K562 (cell line): ENCODE measurements around the gene MED16. TPM values are rescaled to one million over a fixed set of nuclear protein-coding genes. Genes with fewer than 3 reads are reported as not detected.

Source experiments
- CBX1 ChIP-seq: sonication (generic); IDR thresholded peaks from 2 replicates; pipeline ENCODE4 v1.6.1; 2016; ENCODE audit warnings: antibody characterized with exemption, low read depth, mild to moderate bottlenecking
- CC2D1A ChIP-seq: fragments of 450-650 bp; IDR thresholded peaks from 2 replicates; pipeline ENCODE4 v1.6.1; 2017; ENCODE audit warnings: mild to moderate bottlenecking
- CEBPG ChIP-seq, 3 experiments: fragments of 200-800 bp in 1 of 3; sonication (Bioruptor generic) in 1 of 3; sonication (generic) in 1 of 3; formaldehyde crosslinking in 1 of 3; IDR thresholded peaks in 2 of 3; conservative IDR thresholded peaks in 1 of 3; 2 replicates each; pipeline versions ENCODE4 v1.6.1 to v1.8.0; 2016 to 2022; ENCODE audit warnings: missing compliant biosample characterization in 2 of 3, missing genetic modification characterization in 2 of 3, mild to moderate bottlenecking in 1 of 3, missing genetic modification reagents in 1 of 3
- CHAMP1 ChIP-seq: fragments of 450-650 bp; IDR thresholded peaks from 2 replicates; pipeline ENCODE4 v1.6.1; 2016; ENCODE audit warnings: mild to moderate bottlenecking
- CREM ChIP-seq: IDR thresholded peaks from 2 replicates; pipeline ENCODE4 v1.6.1; 2014; ENCODE audit warnings: antibody characterized with exemption, low read depth
- EP400 ChIP-seq: fragments of 450-650 bp; IDR thresholded peaks from 2 replicates; pipeline ENCODE4 v1.6.1; 2017; ENCODE audit warnings: antibody characterized with exemption, mild to moderate bottlenecking, moderate library complexity
- ETS2 ChIP-seq: IDR thresholded peaks from 2 replicates; pipeline ENCODE4 v1.6.1; 2016; ENCODE audit warnings: borderline replicate concordance, missing genetic modification characterization, mild to moderate bottlenecking, moderate library complexity, missing compliant biosample characterization; ENCODE audit not compliant: poor library complexity, severe bottlenecking
- GTF2F1 ChIP-seq: IDR thresholded peaks from 2 replicates; pipeline ENCODE4 v1.6.1; 2011; ENCODE audit warnings: low read depth, low read length, improper control_type of control experiment
- MNT ChIP-seq, 2 experiments: fragments of 450-650 bp; conservative IDR thresholded peaks; 2 replicates each; pipeline ENCODE4 v1.6.1; 2017; ENCODE audit warnings: mild to moderate bottlenecking in 2 of 2, moderate library complexity in 2 of 2
- REST ChIP-seq, 2 experiments: fragments of 450-650 bp; formaldehyde crosslinking in 1 of 2; IDR thresholded peaks; 2 replicates each; pipeline versions ENCODE4 v1.4.0 to v1.6.1; 2014 to 2020; ENCODE audit warnings: mild to moderate bottlenecking in 2 of 2, borderline replicate concordance in 1 of 2, low read depth in 1 of 2
- TCF3 ChIP-seq: sonication (generic); formaldehyde crosslinking; IDR thresholded peaks from 2 replicates; pipeline ENCODE4 v1.4.0; 2020; ENCODE audit warnings: mild to moderate bottlenecking, missing genetic modification reagents
- ZNF174 ChIP-seq: fragments of 250-450 bp; sonication (Bioruptor Pico); IDR thresholded peaks from 2 replicates; pipeline ENCODE4 v1.4.0; 2020; ENCODE audit warnings: mild to moderate bottlenecking
- ZNF347 ChIP-seq: fragments of 450-650 bp; formaldehyde crosslinking; IDR thresholded peaks from 2 replicates; pipeline ENCODE4 v1.4.0; 2020; ENCODE audit warnings: low read depth, mild to moderate bottlenecking, moderate library complexity
- polyA plus RNA-seq, 8 experiments: library from polyadenylated mRNA; depleted of rRNA in 4 of 8; stranded (reverse) in 5 of 8; unstranded in 3 of 8; fragments of >200 nt; fragmentation: Nextera tagmentation in 2 of 8; fragmentation: Illumina TruSeq in 1 of 8; extraction: Ambion mirVana in 2 of 8; extraction: Trizol in 1 of 8; gene quantifications; 2 replicates each; pipeline versions ENCODE4 v1.2.1 to v1.2.3, GENCODE V29; 2011 to 2014; ENCODE audit warnings: inconsistent platforms in 1 of 8, missing spikeins in 1 of 8
- total RNA-seq, 7 experiments: library from RNA; depleted of rRNA in 6 of 7; stranded (reverse); fragments of >200 nt in 6 of 7; fragmentation: Illumina TruSeq in 2 of 7; extraction: Trizol in 2 of 7; gene quantifications; 2 replicates each; pipeline versions ENCODE4 v1.2.1 to v1.2.3, GENCODE V29; 2011 to 2021; ENCODE audit warnings: low replicate concordance in 1 of 7

Gene MED16
- total and polyA plus RNA-seq, 9 of the 15 experiments (the other 6 are each of a cell fraction or from before 2014, with no cell fraction given): 0.89 to 59.9 (median 8.6) TPM

GRCh38 chr19:907183-907853, 14.3 kb upstream of the MED16 start (continued):
- TF ChIP-seq CHAMP1: no peak
- TF ChIP-seq TCF3 (CRISPR knock-in tag): peak; percentile 99
- TF ChIP-seq ZNF347 (CRISPR knock-in tag): no peak
- TF ChIP-seq MNT (conservative IDR thresholded peaks at IDR 0.05): peak; percentile 82 to 90
- TF ChIP-seq EP400: peak; percentile 70
- TF ChIP-seq ETS2 (tag): no peak
- TF ChIP-seq REST (IDR thresholded peaks at IDR 0.05; ENCODE audit: borderline replicate concordance): peak; percentile 72; the same call in 1 of the 2 replicates
- TF ChIP-seq REST (CRISPR knock-in tag; IDR thresholded peaks at IDR 0.05; ENCODE audit: low read depth): peak; percentile 25; the same call in 1 of the 2 replicates
- TF ChIP-seq ZNF174 (CRISPR knock-in tag): no peak
- TF ChIP-seq CEBPG (CRISPR knock-in tag; IDR thresholded peaks at IDR 0.05): no peak
- no peak for TF ChIP-seq CEBPG (tag; conservative IDR thresholded peaks at IDR 0.05 in 1 of 2, IDR thresholded peaks at IDR 0.05 in 1 of 2)
- no peak for TF ChIP-seq CC2D1A
- no peak for TF ChIP-seq GTF2F1
- peak; percentile 84 for TF ChIP-seq CBX1
- TF ChIP-seq CREM: peak; percentile 91
